T follicular helper cell (primary cell): ENCODE data around the gene ST6GALNAC6.
"Not testable (repeated sequence)": the region's sequence is repeated elsewhere in the genome, so short reads cannot be mapped to it uniquely, and the experiment has no call there.

Experiments used
- DNase-seq: peaks from one replicate; pipeline ENCODE4 v3.0.0-alpha.2; 2020; ENCODE audit warnings: low read depth

ST6GALNAC6 gene

DNA sequence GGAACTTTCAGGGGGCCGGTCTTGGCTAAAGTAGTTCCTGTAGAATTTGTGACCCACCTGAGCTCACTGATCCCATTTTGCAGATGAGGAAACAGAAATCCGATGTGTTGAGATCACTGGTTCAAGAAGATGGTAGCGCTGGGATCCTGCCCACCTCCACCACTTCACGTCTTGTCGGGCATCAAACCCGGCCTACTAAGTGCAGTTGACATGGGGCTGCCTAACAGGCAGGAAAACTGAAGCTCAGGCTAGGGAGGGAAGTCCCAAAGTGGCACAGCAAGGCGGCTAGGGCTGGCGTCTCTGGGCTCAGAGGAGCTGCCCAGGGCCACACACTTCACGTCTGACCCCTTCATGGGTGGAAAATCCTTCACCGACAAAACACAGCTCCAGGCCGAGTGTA lies 44.4 kb downstream of the ST6GALNAC6 start:
- DNase-seq = no peak

DNA sequence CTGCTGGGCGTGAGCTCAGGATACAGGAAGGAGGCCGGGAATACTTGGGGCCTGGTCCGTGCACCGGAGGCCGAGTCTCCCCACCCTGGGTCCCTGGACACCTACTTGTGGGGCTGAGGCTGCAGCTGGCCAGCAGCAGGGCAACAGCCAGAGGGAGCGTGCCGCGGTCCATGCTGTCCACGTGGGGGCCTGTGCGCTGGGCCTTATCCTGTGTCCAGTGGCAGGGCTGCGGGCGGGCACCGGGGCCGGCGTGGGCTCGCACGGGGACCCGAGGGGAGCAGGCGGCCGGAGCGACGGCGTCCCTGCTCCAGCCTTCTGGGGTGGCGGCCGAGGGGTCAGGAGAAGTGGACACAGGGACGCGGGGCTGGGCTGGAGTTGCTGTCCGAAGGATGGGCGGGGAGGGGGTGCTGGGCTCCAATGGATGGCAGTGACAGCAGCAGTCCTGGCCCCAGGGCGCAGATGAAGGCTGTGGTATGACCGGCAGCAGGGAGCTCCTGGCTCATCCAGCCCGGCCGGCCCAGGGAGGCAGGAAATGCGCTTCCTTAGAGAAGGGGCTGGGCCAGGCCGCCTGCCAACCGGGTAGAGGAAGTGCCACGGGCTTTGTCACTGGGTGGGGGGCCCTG lies 45.1 kb downstream of the ST6GALNAC6 start, which contains the start of gene ENG:
TSS of gene ENG (minus strand) at position 475 of the 623 bp plus-strand sequence. CDS start at position 172, 303 bp downstream.
- no peak for DNase-seq

DNA sequence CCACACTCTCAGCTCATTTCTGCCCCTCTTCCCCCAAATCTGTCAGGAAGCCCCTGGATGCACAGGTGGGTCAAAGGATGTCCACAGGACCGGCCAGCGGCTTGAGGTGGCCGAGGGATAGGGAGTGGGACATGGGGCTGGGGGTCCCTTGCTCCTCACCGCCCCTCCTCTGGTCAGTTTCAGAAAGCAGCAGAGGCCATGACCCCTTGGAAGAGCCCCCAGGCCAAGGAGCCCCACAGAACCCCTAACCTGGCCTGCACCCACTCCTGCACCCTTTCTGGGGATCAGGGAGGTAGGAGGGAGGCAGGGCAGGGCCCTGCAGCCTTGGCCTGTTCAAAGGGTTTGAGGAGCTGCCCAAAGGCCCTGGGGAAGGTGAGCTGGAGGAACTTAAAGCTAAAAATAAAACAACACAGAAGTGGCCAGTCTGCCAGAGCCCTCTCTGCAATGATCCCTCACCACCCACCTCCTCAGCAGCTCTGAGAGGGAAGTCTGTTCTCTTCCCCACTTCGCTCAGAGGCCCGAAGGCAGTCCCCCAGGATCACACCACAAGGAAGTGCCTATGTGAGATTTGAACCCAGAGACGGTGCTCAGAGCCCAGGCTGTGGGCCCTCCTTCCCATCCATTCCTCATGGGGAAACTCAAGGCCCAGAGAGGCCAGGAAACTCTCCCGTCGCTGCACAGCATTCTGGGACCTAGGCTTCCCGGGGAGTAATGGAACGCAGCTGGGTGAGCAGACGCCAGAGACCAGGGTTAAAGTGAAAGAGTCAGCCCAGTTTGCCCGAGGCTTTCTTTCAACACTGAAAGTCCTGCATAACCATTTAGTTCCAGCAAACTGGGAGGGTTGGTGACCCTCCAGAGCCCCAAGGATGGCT lies 45.9 kb downstream of the ST6GALNAC6 start:
- no peak for DNase-seq

DNA sequence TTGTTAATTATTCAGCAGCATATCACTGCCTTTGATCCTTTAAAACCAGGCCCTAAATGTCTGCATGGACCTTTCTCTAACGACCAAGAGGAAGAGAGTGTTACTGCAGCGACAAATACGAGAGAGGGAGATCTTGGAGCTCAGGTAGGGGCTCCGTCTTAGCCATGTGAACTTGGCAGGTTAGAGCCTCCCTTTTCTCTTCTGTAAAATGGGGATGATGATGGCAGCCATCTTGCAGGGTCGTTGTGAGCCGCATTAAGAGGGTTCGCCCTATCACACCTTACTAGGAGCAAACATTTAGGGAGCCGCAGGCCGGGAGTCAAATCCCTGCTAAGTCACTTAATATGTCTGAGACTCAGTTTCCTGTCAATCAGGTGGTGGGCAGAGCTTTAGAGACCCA lies 46.6 kb downstream of the ST6GALNAC6 start:
- no peak for DNase-seq

DNA sequence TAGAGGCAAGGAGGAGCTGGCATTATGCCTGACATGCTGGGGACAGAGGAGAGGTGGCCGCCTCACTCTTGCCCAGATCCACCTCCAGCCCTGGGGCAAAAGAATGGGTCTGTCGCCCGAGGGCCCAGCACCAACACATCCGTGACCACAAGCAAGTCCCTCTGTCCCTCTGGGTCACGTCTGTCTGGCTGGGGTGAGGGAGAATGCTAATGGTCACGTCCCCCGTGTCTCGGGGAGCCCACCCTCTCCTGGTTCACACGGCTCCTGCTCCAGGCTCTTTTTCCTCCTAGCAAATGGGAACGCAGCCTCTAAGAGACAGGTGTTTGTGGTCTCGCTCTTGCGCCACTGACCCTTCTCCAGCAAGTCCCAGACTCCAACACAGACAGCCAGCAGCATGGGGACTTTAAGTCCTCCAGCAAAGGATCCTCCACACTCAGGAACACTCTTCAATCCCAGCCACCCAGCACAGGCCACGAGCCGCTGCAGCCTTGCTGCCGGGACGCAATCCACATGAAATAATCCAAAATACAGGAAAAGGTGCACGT lies 49.0 kb downstream of the ST6GALNAC6 start:
- no peak for DNase-seq

DNA sequence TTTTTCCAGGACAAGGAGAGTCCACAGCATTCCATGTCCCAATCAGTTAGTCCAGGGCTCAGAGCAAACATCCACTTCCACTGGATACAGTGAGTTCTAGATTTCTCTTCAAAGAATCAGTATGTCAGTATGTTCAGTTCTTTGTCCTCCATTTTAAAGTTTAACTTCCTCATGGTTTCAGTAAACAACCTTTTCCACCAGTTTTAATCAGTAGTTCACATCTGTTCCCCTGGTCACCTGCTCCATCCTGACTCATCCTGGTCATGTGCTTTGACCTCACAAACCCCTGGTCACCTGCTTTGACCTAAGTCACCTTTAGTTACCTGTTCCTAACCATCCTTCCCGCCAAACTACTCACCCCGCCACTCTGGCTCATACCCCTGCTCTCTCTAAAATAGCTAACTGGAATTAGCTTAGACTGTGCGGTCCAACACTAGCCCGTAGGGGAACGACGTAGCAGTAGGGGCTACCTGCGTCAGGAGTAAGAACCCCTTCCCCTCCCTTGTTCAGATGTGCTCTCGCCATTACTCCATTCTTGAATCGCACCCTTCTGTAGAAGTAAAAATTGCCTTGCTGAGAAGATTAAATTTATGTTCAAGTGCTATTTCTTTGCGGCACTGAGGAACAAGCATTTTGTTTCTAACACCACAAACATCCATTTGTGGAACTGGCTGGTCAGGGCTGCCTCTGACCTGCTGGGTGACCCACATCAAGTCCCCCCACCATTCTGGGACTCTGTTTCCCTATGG lies 50.5 kb downstream of the ST6GALNAC6 start:
- no peak for DNase-seq

DNA sequence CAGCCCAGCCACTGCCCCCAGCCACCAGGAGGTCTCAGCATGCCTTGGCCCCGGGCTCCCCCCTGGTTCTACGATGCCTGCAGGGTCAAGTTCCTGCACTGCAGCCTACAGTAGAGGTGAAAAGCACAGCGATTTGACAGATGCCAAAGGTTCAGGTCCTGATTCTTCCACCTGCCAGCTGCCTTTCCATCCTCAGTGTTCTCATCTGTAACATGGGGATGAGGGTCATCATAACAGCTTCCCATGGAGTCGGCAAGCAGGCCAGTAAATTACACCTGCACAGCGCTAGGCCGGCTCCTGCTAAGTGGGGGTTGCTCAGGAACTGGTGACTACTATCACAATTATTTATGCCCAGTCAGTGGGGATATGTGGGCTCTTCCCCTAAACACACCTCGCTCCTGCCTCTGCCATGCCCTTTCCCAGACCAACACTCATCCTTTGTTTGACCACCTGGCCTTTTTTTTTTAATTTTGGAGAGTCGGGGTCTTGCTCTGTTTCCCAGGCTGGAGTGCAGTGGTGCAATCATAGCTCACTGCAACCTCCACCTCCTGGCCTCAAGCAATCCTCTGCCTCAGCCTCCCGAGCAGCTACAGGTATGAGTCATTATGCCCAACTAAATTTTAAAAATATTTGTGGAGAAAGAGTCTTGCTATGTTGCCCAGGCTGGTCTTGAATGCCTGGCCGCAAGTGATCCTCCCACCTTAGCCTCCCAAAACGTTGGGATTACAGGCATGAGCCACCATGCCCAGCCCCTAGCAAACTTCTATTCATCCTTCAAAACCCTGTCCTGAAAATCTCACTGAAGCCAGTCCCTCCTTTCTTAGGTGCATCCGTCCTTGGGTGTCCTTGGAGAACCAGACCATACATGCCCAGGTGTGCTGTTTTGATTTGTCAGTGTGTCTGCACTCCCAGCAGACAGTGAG lies 51.3 kb downstream of the ST6GALNAC6 start:
- no peak for DNase-seq

DNA sequence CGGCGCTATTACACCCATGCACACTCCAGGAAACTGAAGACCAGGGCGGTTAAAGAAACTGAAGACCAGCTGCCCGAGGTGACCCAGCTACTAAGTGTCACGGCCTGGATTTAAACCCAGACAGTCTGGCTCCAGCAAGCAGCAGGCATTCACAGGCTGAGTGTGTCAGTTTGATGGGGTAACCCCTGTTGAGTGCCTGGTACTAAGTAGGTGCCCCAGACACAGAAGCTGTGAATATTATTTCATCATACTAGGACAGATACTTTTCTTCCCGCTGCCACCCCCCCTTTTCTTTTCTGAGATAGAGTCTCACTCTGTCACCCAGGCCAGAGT lies 52.3 kb downstream of the ST6GALNAC6 start:
- DNase-seq = no peak

DNA sequence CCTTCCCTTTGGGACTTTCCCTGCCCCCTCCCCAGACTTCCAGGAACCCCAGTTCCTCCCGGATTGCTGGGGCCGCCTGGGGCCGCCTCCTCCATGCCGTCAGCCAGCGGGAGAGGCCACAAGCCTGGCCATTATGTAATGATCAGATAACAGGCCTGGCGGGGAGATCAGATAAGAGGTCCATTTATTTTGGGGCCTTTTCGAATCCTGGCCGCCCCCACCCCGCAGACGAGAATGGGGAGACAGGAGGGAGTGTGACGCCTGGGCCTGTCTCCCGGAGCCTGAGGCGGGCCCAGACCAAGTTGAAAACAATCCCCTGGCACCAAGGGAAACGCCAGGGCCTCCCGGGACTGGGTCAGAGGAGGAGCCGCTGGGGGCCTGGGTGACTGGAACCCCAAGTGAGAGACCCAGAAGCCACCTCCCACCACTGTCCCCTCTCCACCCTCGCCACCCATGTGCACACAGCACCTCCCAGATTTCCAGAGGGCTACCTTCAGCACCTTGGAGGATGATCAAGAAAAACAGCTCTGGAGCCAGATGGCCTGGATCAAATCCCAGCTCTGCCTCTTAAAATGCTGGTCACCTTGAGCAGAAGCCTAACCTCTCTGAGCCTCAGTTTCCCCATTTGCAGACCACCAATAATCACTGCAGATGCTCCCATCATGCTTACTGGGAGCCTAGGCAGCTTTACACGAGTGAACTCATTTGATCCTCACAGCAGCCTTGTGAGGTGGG lies 52.8 kb downstream of the ST6GALNAC6 start:
- no peak for DNase-seq

DNA sequence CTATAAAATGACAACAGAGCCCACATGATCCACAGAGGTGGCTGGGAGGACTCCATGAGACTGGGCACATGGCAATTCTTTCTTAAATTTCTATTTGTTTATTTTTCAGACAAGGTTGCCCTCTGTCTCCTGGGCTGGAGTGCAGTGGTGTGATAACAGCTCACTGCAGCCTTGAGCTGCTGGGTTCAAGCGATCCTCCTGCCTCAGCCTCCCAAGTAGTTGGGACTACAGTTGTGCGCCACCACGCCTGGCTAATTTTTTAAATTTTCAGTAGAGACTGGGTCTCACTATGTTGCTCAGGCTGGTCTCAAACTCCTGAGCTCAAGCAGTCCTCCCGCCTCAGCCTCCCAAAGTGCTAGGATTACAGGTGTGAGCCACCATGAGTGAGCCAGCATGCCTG lies 53.8 kb downstream of the ST6GALNAC6 start:
- DNase-seq = not testable (repeated sequence)

DNA sequence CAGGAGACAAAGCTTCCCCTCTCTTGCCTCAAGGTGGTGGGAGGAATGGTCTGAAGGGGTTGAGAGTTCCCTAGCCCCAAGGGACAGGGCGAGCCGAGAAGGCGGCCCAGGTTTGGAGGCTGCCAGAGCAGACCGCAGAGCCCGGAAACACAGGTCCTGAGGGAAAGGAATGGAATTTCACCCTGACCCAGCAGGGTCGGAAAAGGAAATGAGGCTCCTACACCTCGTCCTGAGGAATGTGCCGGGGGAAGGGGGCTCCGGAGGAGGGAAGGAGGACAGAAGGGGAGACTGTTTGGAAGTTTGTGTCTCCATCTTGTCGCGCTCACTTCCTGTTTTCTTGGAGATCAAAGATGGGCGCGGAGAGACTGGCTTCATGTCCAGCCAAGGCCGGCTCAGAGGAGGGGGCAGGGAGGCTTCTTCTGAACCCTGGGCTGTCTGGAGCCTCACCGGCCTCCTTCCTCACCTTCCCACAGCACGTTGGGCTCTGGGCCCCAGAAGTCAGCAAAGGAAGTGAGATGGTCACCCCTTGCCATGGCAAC lies 54.5 kb downstream of the ST6GALNAC6 start:
- no peak for DNase-seq

DNA sequence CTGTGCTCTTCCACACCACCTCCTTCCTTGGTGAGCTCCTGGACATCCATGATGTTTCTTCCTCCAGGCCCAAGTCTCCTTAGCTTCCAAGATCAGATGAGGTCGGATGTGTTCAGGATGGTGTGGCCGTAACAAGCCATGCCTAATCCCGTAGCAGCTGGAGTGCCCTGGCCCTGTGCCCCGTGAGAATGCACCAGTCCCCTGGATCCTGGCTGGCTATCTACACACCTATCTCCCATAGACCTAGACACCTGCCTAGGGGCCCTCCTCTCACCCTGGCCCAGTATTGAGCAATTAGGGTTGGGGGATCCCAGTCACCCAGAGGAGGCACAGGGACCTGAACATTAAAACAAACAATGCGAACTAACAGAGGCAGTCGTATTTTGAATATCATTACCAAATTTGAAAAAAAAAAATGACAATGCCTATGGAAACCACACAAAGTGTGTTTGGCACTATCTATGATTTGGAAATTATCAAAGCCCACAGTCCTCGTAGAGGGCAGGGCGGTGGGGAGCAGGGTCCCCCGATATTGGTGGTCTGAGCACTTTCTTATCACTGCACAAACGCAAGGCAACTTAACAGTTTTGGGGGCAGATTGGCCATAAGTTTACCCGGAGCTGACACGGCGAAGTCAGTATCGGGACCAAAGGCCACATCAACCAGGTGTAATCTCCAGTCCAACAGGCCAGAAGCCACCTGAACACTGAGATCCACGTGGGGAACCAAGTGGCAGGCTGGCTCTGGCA lies 58.1 kb downstream of the ST6GALNAC6 start:
- no peak for DNase-seq

DNA sequence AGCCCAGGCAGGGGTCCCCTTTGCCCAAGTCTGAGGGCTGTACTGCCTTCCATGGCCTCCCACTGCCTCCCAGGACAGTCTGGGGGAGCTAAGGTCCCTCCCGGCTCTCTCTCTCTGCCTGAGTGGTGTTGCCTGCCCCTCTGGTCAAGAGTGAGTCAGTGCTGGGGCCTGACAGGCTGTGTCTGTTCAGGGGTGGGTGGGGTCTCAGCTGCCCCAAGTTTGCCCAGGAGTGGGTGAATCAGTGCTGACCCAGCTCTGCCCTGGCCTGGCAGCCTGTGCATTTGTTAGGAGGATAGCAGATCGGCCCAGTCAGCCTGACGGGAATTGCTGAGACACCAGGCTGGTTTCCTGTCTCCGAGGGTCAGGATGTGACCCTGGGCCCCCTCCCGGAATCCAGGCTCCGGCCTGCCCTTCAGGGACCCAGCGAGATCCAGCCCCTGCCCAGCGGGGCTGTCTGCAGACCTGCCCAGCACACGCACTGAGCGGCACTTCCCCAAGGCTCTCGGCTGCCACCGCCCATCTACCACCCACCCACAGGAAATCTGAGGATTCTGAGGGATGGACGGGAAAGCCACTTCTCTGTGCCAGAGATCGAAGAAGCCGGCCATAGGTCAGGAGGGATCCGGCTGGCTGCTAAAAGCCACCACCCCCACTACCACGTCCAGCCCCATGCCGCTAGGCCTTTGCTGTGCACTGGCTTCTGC lies 60.9 kb downstream of the ST6GALNAC6 start:
- no peak for DNase-seq

DNA sequence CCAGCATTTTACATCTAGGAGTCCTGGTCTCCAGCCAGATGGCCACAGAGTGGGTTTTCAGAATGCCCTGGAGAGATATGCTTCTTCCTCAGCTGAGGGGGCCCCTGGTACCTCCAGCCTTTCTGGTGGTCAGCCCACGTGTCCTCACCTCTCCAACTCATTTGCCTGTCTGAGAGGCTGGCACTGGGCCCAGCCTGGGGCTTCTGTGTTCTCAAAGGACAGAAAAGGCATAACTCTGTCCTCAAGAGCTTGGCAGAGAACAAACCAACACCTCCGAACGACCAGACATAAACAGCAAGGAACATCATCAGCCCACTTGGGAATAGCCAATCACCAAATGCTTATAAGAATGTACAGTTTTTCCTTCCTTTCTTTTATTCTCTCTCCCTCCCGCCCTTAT lies 62.1 kb downstream of the ST6GALNAC6 start:
- no peak for DNase-seq

DNA sequence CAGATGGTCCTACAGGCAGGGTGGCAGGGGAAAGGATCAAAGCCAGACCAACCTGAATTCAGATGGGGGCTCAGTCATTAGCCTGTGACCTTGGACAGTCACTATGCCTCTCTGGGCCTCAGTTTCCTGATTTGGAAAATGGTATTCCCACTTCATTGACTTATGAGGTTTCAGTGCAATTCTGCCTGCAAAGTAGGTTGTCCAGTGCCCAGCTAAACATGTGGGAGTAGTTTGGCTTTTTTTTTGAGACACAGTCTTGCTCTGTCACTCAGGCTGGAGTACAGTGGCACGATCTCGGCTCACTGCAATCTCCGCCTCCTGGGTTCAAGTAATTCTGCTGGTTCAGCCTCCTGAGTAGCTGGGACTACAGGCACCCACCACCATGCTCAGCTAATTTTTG lies 62.8 kb downstream of the ST6GALNAC6 start:
- not testable (repeated sequence) for DNase-seq

DNA sequence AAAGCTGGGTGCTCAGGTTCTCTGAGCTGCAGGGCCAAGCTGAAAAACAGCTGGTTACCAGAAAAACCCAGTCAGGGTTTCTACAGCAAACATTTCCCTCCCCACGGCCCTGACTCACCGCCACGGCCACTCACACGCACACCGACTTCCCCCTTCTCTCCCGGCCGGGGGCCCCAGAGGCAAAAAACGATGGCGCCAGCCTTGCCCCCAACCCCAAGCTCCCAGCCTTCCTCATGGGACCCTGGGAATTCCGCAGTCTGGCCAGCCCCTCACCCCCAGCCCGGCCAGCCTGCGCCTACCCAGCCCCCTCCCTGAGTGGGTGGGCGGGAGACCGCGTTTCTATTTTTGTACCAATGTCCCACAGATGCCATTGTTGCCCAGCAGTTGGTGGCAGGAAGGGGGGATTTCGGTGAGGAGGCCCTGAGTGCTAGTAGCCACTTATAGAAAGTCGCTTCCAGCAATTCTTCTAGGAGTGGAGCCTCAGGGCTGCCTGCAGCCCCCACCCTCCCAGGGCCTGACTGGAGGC lies 63.3 kb downstream of the ST6GALNAC6 start:
- no peak for DNase-seq
